ENCODE results near the gene OR5M8. TPM values are rescaled to one million over a fixed set of nuclear protein-coding genes. Genes with fewer than 3 reads are reported as not detected.

OR5M8 gene
- polyA plus RNA-seq, 2 donors = not detected

- 80% methylated on average over 6 of the region's 6 CpGs for WGBS, 2 donors
- Histone ChIP-seq H3K27ac (ENCODE audit: low read depth in 2 of 2, low read length in 1 of 2) (no peak within 1 kb of the TSS), H3K36me3 (ENCODE audit: control insufficient read depth in 2 of 2, insufficient read depth in 2 of 2, low read length in 1 of 2) (no peaks in the 10 kb centered on the region)
These were observed 17.9 kb downstream of the OR5M8 start, which contains the start of gene OR5M3 for GRCh38 chr11:56473252-56473651. Gene OR5M3 (minus strand): TSS chr11:56473352. CDS start chr11:56470497, 2,855 bp downstream.

GRCh38 chr11:56457076-56457475 lies 34.1 kb downstream of the OR5M8 start:
- Histone ChIP-seq H3K36me3 (ENCODE audit: control insufficient read depth in 2 of 2, insufficient read depth in 2 of 2, low read length in 1 of 2) (no peaks in the 10 kb centered on the region), H3K27ac (ENCODE audit: low read depth in 2 of 2, low read length in 1 of 2) (no peak overlapping the region), H3K27me3 (ENCODE audit: control insufficient read depth in 1 of 2, insufficient read depth in 2 of 2, low read length in 2 of 2) (no peaks in the 10 kb centered on the region), H3K9me3 (ENCODE audit: control insufficient read depth in 2 of 2, insufficient read depth in 1 of 2, low read depth in 1 of 2, low read length in 1 of 2) (peaks cover 0 to 2% of the 10 kb centered on the region in 2 donors), H3K4me3 (ENCODE audit: low read depth in 1 of 2, low read length in 2 of 2) (no peak overlapping the region), H3K4me1 (ENCODE audit: control insufficient read depth in 2 of 2, insufficient read depth in 2 of 2, low read length in 1 of 2) (no peaks in the 10 kb centered on the region)
- WGBS, 2 donors = 69 to 82% methylated on average over 1 of the region's 1 CpG

More at GRCh38 chr11:56473252-56473651, 17.9 kb downstream of the OR5M8 start, which contains the start of gene OR5M3:
- Histone ChIP-seq H3K9me3 (ENCODE audit: control insufficient read depth in 2 of 2, insufficient read depth in 1 of 2, low read depth in 1 of 2, low read length in 1 of 2) (no peaks in the 10 kb centered on the region), H3K27me3 (ENCODE audit: control insufficient read depth in 1 of 2, insufficient read depth in 2 of 2, low read length in 2 of 2) (no peaks in the 10 kb centered on the region), H3K4me3 (ENCODE audit: low read depth in 1 of 2, low read length in 2 of 2) (no peak within 1 kb of the TSS), H3K4me1 (ENCODE audit: control insufficient read depth in 2 of 2, insufficient read depth in 2 of 2, low read length in 1 of 2) (no peaks in the 10 kb centered on the region)

- Histone ChIP-seq H3K9me3 (ENCODE audit: control insufficient read depth in 2 of 2, insufficient read depth in 1 of 2, low read depth in 1 of 2, low read length in 1 of 2) (no peaks in the 10 kb centered on the region), H3K36me3 (ENCODE audit: control insufficient read depth in 2 of 2, insufficient read depth in 2 of 2, low read length in 1 of 2) (no peaks in the 10 kb centered on the region), H3K27me3 (ENCODE audit: control insufficient read depth in 1 of 2, insufficient read depth in 2 of 2, low read length in 2 of 2) (no peaks in the 10 kb centered on the region), H3K4me3 (ENCODE audit: low read depth in 1 of 2, low read length in 2 of 2) (no peak overlapping the region), H3K27ac (ENCODE audit: low read depth in 2 of 2, low read length in 1 of 2) (no peak overlapping the region), H3K4me1 (ENCODE audit: control insufficient read depth in 2 of 2, insufficient read depth in 2 of 2, low read length in 1 of 2) (no peaks in the 10 kb centered on the region)
- whole genome bisulfite sequencing, 2 donors = 68 to 69% methylated on average over 4 of the region's 4 CpGs
These were observed 37.6 kb downstream of the OR5M8 start for GRCh38 chr11:56453521-56453920.

Other genes starting within 250 kb of the OR5M8 start
- gene OR5T3, start 239.1 kb downstream of the OR5M8 start, polyA plus RNA-seq = not detected
- not detected for gene OR5T1, start 217.2 kb downstream of the OR5M8 start, polyA plus RNA-seq
- not detected for gene OR8H1, start 199.1 kb downstream of the OR5M8 start, polyA plus RNA-seq
- not detected for gene OR8K3, start 176.2 kb downstream of the OR5M8 start, polyA plus RNA-seq
- gene OR8K1, start 145.3 kb downstream of the OR5M8 start, polyA plus RNA-seq = not detected
- gene OR8J1, start 137.1 kb downstream of the OR5M8 start, polyA plus RNA-seq = not detected
- not detected for gene OR8U1, start 115.7 kb downstream of the OR5M8 start, polyA plus RNA-seq
- not detected for gene OR5AL1, start 78.7 kb downstream of the OR5M8 start, polyA plus RNA-seq
- not detected for gene OR5M3, start 18.0 kb downstream of the OR5M8 start, polyA plus RNA-seq
- not detected for gene OR5M11, start 51.9 kb upstream of the OR5M8 start, polyA plus RNA-seq
- not detected for gene OR5M10, start 86.4 kb upstream of the OR5M8 start, polyA plus RNA-seq
- gene OR5M1, start 123.5 kb upstream of the OR5M8 start, polyA plus RNA-seq = not detected
- not detected for gene OR5AP2, start 151.1 kb upstream of the OR5M8 start, polyA plus RNA-seq
- not detected for gene OR5AR1, start 172.3 kb upstream of the OR5M8 start, polyA plus RNA-seq
- gene OR9G1, start 207.7 kb upstream of the OR5M8 start, polyA plus RNA-seq = not detected

Measured in esophagus (tissue), 2 donors.